ENCODE data around the gene ADK.

GRCh38 chr10:74542077-74542476 lies 391.1 kb downstream of the ADK start:
- TF ChIP-seq CTCF (conservative IDR thresholded peaks at IDR 0.05; ENCODE audit: low read depth in 2 of 2) = no peak
- TF ChIP-seq ZNF114 (CRISPR knock-in tag; IDR thresholded peaks at IDR 0.05) = no peak
